Measurements from ENCODE around the gene CAPN13.

- TF ChIP-seq CTCF (IDR thresholded peaks at IDR 0.05) (no peak), EZH2 (IDR thresholded peaks at IDR 0.05; ENCODE audit: borderline replicate concordance, insufficient read depth, low read depth, low read length, poor library complexity, severe bottlenecking) (no peak)
Measured at GRCh38 chr2:30736461-30737325, 70.6 kb downstream of the CAPN13 start.
